GM12801 (cell line): ENCODE data around the gene NT5C1A.

ENCODE experiments used
- CTCF ChIP-seq: IDR thresholded peaks from one replicate; pipeline ENCODE4 v1.5.1; 2011; ENCODE audit warnings: control low read depth; ENCODE audit not compliant: insufficient read length; ENCODE audit errors: extremely low read depth

NT5C1A gene

DNA sequence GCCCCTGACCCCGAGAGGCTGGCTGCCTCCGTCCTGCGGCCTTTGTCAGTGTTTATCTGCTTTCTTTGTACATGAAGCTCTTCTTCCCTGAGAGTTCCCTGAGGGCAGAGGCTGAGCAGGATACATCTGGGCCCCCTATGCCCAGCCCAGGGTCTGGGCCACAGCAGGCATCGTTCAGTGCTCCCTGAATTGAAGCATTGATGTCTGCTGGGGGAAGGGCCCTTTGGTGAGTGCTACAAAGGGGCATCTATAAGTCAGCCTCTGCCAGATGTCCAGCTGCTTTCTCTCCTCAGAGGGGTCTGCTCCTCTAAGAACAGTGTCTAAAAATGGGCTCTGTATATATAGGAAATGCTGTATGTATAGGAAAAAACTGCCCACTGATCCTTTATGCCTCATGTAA is 34.5 kb downstream of the NT5C1A start:
- no peak for TF ChIP-seq CTCF

- TF ChIP-seq CTCF = no peak
Observed at GRCh38 chr1:39635871-39636210, 36.1 kb downstream of the NT5C1A start.

DNA sequence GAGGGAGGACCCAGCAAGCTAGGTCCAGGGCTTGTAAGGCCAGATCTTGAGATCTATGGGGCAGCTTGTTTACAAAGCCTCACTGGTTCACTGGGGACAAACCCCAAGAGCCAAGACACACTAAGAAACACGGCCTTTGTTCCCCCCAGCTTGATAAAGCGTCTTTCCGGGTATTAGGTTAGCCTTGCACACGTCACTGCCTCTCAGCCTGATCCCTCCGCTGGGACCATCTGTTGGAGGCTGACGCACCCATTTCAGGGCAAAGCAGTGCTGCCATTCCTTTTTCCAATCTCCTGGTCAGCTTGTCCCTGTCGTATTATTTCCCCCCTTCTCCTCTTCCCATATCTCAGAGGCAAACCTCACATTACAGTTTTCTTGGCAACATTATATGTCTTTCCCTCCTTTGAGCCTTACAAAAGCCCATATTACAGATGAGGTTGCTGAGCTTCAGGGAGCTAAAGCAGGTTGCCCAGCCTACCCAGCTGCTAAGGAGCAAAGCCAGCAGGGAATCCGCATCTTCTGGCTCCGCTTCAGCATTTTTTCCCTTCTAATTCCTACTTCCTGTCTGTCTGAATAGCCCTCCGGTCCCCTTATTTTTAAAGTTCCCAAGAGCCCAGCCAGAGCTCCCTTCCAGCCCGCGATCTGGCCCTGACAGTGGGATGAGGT is 36.6 kb downstream of the NT5C1A start:
- TF ChIP-seq CTCF = no peak

DNA sequence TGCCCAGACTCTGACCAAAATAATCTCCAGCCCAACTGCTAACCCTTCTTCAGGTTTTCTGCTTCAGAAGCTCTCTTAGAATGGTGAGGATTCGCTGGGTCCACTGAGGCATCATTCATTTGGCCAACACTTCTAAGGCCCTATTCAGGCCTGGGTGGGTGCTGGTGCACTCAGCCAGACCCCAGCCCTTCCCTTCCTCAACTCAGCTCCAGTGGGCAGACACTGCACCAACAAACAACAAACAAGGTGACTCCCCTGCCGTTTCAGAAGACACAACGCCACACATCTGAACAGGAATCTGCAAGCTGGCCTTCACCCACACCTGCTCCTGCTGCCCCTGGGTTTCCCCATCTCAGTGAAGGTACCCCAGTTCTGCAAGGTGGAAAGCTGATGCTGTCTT is 38.5 kb downstream of the NT5C1A start:
- TF ChIP-seq CTCF = no peak

- TF ChIP-seq CTCF = no peak
Observed at GRCh38 chr1:39632682-39633417, 39.1 kb downstream of the NT5C1A start.

GRCh38 chr1:39632323-39632681 is 39.6 kb downstream of the NT5C1A start:
- TF ChIP-seq CTCF = no peak

- TF ChIP-seq CTCF = no peak
Observed at GRCh38 chr1:39631361-39632322, 40.3 kb downstream of the NT5C1A start.
